ENCODE data around the gene AGBL4.

Gene AGBL4

GRCh38 chr1:49340576-49340975, 683.2 kb downstream of the AGBL4 start:
- TF ChIP-seq ZBTB7A (IDR thresholded peaks at IDR 0.05; ENCODE audit: low read depth) (no peak), REST (IDR thresholded peaks at IDR 0.05; ENCODE audit: low read depth) (no peak), TCF12 (IDR thresholded peaks at IDR 0.05; ENCODE audit: low read depth) (no peak), TEAD4 (IDR thresholded peaks at IDR 0.05) (no peak), CEBPB (IDR thresholded peaks at IDR 0.05) (no peak), EP300 (IDR thresholded peaks at IDR 0.05; ENCODE audit: borderline replicate concordance) (no peak), NFIC (IDR thresholded peaks at IDR 0.05) (no peak), YY1 (IDR thresholded peaks at IDR 0.05; ENCODE audit: low read depth) (no peak), FOXM1 (IDR thresholded peaks at IDR 0.05; ENCODE audit: borderline replicate concordance, low read depth) (no peak), CREB1 (IDR thresholded peaks at IDR 0.05; ENCODE audit: low read depth) (no peak), RAD21 (IDR thresholded peaks at IDR 0.05; ENCODE audit: low read depth) (no peak), TAF1 (IDR thresholded peaks at IDR 0.05; ENCODE audit: low read depth) (no peak)
- TF ChIP-seq, protein P1, sequence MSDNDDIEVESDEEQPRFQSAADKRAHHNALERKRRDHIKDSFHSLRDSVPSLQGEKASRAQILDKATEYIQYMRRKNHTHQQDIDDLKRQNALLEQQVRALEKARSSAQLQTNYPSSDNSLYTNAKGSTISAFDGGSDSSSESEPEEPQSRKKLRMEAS (IDR thresholded peaks at IDR 0.05): no peak

DNA sequence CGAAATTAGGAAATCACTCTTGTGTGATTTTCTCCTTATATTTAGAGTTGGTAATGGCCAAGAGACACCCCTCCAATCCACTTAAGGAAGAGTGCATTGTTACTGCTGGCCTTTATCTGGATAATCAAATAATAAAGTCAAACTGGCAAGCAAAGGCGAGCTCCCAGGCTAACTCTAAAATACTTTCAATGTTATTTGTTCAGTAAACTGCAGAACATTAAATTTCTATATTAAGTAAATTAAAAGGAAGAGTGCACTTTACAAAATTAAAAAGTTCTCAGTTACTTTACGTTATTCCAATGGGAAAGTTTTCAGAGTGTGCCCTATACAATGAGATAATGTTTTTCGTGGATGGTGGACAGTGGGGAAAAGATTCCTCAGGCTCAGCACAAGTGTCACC, 684.7 kb downstream of the AGBL4 start:
- TF ChIP-seq YY1 (IDR thresholded peaks at IDR 0.05; ENCODE audit: low read depth): no peak
- no peak for TF ChIP-seq RAD21 (IDR thresholded peaks at IDR 0.05; ENCODE audit: low read depth)
- TF ChIP-seq NFIC (IDR thresholded peaks at IDR 0.05): no peak
- TF ChIP-seq TAF1 (IDR thresholded peaks at IDR 0.05; ENCODE audit: low read depth): no peak
- no peak for TF ChIP-seq TCF12 (IDR thresholded peaks at IDR 0.05; ENCODE audit: low read depth)
- TF ChIP-seq REST (IDR thresholded peaks at IDR 0.05; ENCODE audit: low read depth): no peak
- no peak for TF ChIP-seq EP300 (IDR thresholded peaks at IDR 0.05; ENCODE audit: borderline replicate concordance)
- TF ChIP-seq EGR1 (IDR thresholded peaks at IDR 0.05): no peak
- no peak for TF ChIP-seq CEBPB (IDR thresholded peaks at IDR 0.05)
- no peak for TF ChIP-seq FOXM1 (IDR thresholded peaks at IDR 0.05; ENCODE audit: borderline replicate concordance, low read depth)
- TF ChIP-seq, protein P1 (IDR thresholded peaks at IDR 0.05): no peak
- TF ChIP-seq CREB1 (IDR thresholded peaks at IDR 0.05; ENCODE audit: low read depth): no peak
- TF ChIP-seq USF1 (IDR thresholded peaks at IDR 0.05): no peak
- no peak for TF ChIP-seq ZBTB7A (IDR thresholded peaks at IDR 0.05; ENCODE audit: low read depth)
- TF ChIP-seq TEAD4 (IDR thresholded peaks at IDR 0.05): no peak

GRCh38 chr1:49337251-49337650, 686.5 kb downstream of the AGBL4 start:
- TF ChIP-seq CEBPB (IDR thresholded peaks at IDR 0.05) (no peak), TAF1 (IDR thresholded peaks at IDR 0.05; ENCODE audit: low read depth) (no peak), TEAD4 (IDR thresholded peaks at IDR 0.05) (no peak), REST (IDR thresholded peaks at IDR 0.05; ENCODE audit: low read depth) (no peak), EGR1 (IDR thresholded peaks at IDR 0.05) (no peak), EP300 (IDR thresholded peaks at IDR 0.05; ENCODE audit: borderline replicate concordance) (no peak), TCF12 (IDR thresholded peaks at IDR 0.05; ENCODE audit: low read depth) (no peak), USF1 (IDR thresholded peaks at IDR 0.05) (no peak), FOXM1 (IDR thresholded peaks at IDR 0.05; ENCODE audit: borderline replicate concordance, low read depth) (no peak), RAD21 (IDR thresholded peaks at IDR 0.05; ENCODE audit: low read depth) (no peak), YY1 (IDR thresholded peaks at IDR 0.05; ENCODE audit: low read depth) (no peak), CREB1 (IDR thresholded peaks at IDR 0.05; ENCODE audit: low read depth) (no peak), NFIC (IDR thresholded peaks at IDR 0.05) (no peak), ZBTB7A (IDR thresholded peaks at IDR 0.05; ENCODE audit: low read depth) (no peak)
- TF ChIP-seq, protein P1 (IDR thresholded peaks at IDR 0.05): no peak

DNA sequence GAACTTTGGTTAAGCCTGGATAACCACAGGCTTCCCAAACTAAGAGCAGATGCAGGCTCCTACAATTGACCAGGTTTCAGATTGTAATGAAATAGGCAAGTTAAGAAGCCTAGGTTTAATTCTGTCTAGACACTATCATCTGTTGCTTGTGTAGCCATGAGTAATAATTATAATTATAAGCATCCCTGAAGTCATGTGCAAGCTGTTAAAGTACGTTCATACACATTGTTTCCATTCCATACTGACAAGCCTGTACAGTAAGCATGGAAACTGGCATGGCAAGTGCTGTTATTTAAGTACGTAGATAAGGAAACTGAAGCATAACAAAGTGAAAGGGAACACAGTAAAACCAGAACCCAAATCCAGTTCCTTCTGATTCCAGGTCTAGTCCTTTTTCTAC, 689.8 kb downstream of the AGBL4 start:
- TF ChIP-seq TEAD4 (IDR thresholded peaks at IDR 0.05) (no peak), CEBPB (IDR thresholded peaks at IDR 0.05) (no peak), EP300 (IDR thresholded peaks at IDR 0.05; ENCODE audit: borderline replicate concordance) (no peak), FOXM1 (IDR thresholded peaks at IDR 0.05; ENCODE audit: borderline replicate concordance, low read depth) (no peak), RAD21 (IDR thresholded peaks at IDR 0.05; ENCODE audit: low read depth) (no peak), USF1 (IDR thresholded peaks at IDR 0.05) (no peak), NFIC (IDR thresholded peaks at IDR 0.05) (no peak), REST (IDR thresholded peaks at IDR 0.05; ENCODE audit: low read depth) (no peak), ZBTB7A (IDR thresholded peaks at IDR 0.05; ENCODE audit: low read depth) (no peak), CREB1 (IDR thresholded peaks at IDR 0.05; ENCODE audit: low read depth) (no peak)
- TF ChIP-seq, protein P1 (IDR thresholded peaks at IDR 0.05): no peak

Measured in Ishikawa (cell line).